GM19397 (cell line): ENCODE measurements around the gene RGS7.
"Not testable (repeated sequence)": the region's sequence is repeated elsewhere in the genome, so short reads cannot be mapped to it uniquely, and the experiment has no call there.

Source experiments
- ATAC-seq: cut with Tn5 transposase; IDR thresholded peaks from one replicate; pipeline ENCODE4 v1.9.1; 2021; ENCODE audit warnings: mild to moderate bottlenecking, moderate library complexity; ENCODE audit not compliant: unreplicated experiment

Gene RGS7

DNA sequence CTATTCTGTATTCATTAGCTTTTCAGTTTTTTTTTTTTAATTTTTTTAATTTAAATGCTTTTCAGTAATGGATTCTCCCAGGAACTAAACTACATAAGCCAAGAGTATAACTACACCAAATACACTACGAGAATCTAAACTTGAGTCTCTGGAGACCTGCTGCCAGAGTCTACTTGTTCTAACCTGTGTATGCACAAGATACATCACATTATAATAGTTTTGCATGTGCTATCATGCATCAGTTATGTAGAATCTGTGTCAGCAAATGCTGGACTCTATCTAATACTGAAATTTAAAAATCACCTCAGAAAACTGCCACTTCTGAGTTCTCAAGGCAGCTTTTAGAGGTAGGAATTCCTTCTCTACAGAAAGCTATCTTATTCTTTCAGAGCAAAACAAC lies 598.7 kb downstream of the RGS7 start:
- ATAC-seq, result no peak

DNA sequence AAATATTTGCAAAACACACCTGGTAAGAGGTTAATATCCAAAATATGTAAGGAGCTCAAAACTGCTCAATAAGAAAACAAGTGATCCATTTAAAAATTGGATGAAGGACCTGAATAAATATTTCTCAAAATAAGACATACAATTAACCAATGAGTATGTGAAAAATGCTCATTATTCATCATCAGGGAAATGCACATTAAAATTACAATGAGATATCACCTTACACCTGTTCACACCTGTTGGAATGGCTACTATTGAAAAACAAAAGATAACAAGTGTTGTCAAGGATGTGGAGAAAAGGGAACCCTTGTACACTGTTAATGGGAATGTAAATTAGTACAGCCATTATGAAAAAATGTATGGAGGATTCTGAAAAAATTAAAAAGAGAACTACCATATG lies 609.1 kb downstream of the RGS7 start:
- ATAC-seq, result no peak

GRCh38 chr1:240743705-240744104 lies 613.3 kb downstream of the RGS7 start:
- no peak for ATAC-seq

DNA sequence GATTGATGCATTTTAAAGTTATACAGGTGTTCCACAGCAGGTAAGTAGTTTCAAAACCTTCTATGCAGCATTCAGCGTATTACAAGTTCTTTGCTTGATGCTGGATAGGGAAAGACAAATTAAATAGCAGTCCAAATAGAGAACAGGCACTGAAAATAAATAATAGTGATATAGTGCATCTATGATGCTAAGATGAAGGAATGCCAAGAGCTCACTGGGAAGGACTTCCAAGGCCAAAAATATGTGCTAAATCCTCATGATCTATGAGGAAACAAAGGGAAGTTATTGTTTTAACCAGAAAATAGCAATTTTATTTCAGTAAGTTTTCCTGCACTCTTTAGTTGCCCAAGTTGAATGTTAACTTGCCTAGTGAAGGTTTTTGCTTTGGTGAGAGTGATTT lies 617.3 kb downstream of the RGS7 start:
- ATAC-seq, result no peak

GRCh38 chr1:240739139-240739538 lies 617.9 kb downstream of the RGS7 start:
- ATAC-seq, result no peak

- no peak for ATAC-seq
Observed at GRCh38 chr1:240737766-240738265, 619.2 kb downstream of the RGS7 start.

DNA sequence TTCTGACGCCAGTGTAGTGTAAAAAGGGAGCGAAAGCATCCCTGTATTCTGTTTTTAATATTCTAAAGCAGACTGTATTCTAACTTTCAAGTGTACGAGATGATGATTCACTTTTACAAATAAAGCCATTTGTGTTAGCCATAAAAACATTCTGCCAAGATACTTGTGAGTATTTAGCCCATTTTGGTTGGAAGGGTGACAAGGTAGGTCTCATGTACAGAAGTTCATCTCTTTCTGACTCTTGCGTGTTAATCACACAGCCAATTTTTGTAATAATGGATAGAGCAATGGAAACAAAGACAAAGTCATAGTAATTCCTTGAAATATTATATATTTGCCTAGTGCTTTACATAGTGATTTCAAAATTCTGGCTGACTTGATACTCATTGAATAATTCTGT lies 619.7 kb downstream of the RGS7 start:
- no peak for ATAC-seq

DNA sequence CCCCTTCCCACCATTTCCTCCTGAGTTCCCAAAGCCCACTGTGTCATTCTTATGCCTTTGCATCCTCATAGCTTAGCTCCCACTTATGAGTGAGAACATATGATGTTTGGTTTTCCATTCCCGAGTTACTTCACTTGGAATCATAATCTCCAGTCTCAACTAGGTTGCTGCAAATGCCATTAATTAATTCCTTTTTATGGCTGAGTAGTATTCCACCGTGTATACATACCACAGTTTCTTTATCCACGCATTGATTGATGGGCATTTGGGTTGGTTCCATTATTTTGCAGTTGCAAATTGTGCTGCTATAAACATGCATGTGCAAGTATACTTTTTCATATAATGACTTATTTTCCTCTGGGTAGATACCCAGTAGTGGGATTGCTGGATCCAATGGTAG lies 622.3 kb downstream of the RGS7 start:
- not testable (repeated sequence) for ATAC-seq

DNA sequence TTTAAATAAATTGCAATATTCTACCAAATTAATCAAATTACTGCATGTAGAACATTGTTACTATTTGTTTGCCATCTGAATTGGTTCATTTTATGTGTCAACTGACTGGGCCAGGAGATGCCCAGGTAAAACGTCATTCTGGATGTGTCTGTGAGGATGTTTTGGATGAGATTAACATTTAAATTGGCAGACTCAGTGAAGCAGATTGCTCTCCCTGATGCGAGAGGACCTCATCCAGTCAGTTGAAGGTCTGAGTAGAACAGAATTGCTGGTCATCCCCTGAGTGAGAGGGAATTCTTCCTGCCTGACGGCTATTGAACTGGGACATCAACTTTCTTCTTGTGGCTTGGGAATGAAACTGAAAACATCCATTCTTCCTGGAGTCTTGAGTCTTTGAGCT lies 623.0 kb downstream of the RGS7 start:
- no peak for ATAC-seq

- peak; percentile 76 for ATAC-seq
Observed at GRCh38 chr1:240732390-240732789, 624.6 kb downstream of the RGS7 start.
